GM21423 (cell line): ENCODE data around the gene IL10RA.

Experiments
- ATAC-seq: cut with Tn5 transposase; IDR thresholded peaks from one replicate; pipeline ENCODE4 v1.9.1; 2021; ENCODE audit warnings: mild to moderate bottlenecking, moderate library complexity; ENCODE audit not compliant: unreplicated experiment

Gene IL10RA

DNA sequence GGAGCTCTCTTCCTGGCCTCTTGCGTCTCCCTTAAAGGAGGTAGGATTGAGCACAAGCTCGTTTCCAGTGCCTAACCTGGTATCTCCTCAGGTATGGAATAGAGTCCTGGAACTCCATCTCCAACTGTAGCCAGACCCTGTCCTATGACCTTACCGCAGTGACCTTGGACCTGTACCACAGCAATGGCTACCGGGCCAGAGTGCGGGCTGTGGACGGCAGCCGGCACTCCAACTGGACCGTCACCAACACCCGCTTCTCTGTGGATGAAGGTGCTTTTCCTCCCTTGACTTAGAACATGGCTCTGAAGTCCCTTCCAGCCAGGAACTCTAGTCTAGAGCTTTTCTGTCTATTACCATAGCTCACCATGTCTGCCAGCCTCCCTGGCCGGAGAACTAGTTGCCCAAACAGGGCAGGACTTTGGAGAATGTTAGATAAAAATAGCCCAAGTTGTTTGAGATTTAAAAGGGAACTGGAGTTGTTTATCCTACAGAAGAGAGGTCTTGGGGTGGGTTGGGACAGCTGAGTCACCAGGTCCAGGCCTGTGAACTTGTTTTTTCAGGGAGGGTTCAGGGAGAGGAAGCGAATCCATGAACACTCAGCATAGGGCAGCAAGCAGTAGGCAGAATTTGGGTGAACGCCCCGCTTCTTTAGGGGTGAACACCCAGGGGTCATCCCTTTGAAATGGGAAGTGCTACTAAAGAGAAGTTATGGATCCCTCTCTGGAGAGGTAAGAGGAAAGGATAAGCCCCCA is 3.3 kb downstream of the IL10RA start:
- ATAC-seq, result no peak

DNA sequence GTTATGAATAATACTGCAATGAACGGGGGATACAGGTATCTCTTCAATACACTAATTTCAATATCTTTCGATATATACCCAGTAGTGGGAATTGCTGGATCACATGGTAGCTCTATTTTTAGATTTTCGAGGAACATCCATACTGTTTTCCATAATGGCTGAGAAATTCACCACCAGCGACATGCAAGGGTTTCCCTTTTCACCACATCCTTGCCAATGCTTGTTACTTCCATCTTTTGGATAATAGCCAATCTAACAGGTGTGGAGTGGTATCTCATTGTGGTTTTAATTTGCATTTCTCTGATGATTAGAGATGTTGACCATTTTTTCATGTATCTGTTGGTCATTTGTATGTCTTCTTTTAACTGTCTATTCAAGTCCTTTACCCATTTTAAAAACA is 5.9 kb downstream of the IL10RA start:
- ATAC-seq, result no peak

DNA sequence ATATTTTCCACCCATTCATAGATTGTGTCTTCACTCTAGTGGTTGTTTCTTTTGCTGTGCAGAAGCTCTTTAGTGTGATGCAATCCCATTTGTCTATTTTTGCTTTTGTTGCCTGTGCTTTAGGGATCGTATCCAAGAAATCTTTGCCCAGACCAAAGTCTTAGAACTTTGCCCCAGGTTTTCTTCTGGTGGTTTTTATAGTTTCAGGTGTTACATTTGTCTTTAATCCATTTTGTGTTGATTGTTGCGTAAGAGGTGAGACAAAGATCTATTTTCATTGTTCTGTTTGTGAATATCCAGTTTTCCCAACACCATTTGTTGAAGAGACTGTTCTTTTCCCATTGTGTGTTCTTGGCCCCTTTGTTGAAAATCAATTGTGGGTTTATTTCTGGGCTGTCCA is 6.4 kb downstream of the IL10RA start:
- ATAC-seq, result no peak

DNA sequence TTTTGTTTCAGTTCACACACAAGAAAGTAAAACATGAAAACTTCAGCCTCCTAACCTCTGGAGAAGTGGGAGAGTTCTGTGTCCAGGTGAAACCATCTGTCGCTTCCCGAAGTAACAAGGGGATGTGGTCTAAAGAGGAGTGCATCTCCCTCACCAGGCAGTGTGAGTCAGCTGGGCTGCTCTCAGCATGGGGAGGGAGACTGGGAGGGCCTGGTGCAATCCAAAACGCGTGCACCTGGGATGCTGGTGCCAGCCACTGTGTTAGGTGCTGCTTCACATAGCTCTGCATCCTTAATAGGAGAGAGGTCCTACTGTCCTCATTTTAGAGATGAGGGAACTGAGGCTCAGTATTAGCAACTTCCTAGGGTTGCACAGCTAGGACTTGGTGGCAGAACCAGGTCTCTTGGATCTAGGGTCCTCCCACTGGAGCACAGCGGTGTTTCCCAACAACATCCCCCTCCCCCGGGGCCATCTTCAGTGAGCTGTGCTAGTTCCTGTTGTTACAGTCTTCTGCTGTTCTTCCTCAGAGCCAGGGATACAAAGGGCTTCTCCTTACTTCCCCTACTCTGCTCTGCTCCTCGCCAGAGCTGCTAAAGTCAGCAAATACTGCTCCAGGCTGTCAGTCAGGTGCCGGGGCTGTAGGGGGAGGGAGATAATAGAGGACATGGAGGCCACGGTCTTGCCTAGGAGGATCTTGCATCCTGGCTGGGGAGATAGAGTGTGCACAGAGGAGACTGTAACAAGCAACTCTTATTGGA is 8.0 kb downstream of the IL10RA start:
- ATAC-seq, result no peak

DNA sequence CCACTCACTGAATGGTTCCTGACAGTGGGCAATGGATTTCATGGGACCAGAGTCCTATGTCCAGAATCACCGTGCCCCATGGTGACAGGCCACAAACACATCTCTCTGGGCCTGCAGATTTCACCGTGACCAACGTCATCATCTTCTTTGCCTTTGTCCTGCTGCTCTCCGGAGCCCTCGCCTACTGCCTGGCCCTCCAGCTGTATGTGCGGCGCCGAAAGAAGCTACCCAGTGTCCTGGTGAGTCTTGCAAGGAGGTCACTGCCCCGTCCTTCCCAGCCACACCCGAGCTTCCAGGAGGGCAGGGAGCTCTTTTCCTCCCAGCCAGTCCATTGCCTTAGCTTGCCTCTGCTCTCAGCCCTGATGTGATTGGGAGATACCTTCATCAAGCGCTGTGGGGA is 9.3 kb downstream of the IL10RA start:
- ATAC-seq, result no peak

DNA sequence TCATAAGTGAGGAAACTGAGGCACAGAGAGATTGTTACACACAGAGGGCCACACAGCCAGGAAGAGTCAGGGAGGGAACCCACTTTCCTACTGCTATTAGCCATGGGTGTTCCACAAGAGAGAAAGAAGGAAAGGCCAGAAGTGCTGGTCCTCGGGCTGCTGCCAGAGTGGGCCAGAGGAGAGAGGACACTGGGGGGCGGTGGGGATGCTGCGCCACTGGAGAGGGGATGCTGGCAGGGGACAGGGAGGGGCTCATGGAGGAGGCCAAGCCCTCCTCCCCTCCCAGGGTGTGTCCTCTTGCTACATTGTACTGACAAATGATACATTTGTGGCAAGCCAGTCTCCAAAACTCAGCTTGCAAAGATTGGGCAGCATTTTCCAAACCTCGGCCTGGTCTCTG is 9.9 kb downstream of the IL10RA start:
- ATAC-seq, result no peak

DNA sequence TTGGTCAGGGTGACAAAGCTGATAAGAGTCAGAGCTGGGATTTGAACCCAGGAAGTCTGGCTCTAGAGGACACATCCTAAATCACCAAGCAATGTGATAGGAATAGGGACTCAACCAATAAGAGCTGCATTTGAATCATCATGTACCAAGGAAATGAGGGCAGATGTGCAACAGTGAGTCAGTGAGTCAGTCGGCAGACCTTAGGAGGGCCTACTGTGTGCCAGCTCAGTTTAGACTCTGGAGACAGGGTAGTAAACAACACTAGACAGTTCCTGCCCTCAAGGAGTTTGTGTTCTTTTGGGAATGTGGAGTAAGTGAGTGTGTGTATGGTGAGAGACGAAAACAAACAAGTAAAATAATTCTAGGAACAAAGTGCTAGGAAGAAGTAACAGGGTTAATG is 11.2 kb downstream of the IL10RA start:
- no peak for ATAC-seq

DNA sequence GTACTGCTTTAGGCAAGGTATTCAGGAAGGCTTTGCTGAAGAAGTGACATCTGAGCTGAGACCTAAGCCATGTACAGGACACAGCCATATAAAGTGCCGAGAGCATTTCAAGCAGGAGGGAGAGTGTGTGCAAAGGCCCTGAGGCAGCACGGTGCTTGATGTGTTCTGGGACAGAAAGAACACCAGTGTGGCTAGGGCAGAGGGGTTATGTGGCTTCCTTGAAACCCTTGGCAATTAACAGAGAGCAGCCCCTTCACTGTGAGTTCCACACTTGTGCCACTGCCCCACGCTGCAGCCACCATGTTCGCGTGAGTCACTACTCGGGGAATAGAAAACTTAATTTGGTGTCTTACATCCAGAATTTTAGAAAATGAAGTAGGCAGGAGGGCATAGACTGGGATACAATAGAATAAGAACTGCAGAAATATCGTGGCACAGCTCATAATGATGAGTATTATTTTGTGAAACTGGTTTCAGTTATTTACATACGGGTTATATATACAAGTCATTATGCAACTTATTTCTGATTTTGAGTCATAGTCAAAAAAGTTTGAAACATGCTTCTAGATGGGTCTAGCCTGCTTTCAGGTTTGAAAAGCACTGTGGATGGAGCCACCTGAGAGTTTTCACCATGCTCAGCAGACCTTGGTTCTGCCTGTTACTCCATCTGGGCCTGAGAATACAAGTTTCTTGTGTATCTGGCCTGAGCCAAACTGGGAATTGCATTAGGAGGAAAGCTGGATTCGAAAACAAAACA is 11.8 kb downstream of the IL10RA start:
- ATAC-seq, result peak; percentile 60

DNA sequence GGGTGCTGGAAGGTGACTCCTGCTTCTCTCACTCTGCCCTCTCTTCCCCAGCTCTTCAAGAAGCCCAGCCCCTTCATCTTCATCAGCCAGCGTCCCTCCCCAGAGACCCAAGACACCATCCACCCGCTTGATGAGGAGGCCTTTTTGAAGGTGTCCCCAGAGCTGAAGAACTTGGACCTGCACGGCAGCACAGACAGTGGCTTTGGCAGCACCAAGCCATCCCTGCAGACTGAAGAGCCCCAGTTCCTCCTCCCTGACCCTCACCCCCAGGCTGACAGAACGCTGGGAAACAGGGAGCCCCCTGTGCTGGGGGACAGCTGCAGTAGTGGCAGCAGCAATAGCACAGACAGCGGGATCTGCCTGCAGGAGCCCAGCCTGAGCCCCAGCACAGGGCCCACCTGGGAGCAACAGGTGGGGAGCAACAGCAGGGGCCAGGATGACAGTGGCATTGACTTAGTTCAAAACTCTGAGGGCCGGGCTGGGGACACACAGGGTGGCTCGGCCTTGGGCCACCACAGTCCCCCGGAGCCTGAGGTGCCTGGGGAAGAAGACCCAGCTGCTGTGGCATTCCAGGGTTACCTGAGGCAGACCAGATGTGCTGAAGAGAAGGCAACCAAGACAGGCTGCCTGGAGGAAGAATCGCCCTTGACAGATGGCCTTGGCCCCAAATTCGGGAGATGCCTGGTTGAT is 12.6 kb downstream of the IL10RA start:
- no peak for ATAC-seq

DNA sequence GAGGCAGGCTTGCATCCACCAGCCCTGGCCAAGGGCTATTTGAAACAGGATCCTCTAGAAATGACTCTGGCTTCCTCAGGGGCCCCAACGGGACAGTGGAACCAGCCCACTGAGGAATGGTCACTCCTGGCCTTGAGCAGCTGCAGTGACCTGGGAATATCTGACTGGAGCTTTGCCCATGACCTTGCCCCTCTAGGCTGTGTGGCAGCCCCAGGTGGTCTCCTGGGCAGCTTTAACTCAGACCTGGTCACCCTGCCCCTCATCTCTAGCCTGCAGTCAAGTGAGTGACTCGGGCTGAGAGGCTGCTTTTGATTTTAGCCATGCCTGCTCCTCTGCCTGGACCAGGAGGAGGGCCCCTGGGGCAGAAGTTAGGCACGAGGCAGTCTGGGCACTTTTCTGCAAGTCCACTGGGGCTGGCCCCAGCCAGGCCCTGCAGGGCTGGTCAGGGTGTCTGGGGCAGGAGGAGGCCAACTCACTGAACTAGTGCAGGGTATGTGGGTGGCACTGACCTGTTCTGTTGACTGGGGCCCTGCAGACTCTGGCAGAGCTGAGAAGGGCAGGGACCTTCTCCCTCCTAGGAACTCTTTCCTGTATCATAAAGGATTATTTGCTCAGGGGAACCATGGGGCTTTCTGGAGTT is 13.3 kb downstream of the IL10RA start:
- no peak for ATAC-seq

DNA sequence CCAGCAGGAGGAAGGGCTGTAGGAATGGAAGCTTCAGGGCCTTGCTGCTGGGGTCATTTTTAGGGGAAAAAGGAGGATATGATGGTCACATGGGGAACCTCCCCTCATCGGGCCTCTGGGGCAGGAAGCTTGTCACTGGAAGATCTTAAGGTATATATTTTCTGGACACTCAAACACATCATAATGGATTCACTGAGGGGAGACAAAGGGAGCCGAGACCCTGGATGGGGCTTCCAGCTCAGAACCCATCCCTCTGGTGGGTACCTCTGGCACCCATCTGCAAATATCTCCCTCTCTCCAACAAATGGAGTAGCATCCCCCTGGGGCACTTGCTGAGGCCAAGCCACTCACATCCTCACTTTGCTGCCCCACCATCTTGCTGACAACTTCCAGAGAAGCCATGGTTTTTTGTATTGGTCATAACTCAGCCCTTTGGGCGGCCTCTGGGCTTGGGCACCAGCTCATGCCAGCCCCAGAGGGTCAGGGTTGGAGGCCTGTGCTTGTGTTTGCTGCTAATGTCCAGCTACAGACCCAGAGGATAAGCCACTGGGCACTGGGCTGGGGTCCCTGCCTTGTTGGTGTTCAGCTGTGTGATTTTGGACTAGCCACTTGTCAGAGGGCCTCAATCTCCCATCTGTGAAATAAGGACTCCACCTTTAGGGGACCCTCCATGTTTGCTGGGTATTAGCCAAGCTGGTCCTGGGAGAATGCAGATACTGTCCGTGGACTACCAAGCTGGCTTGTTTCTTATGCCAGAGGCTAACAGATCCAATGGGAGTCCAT is 14.1 kb downstream of the IL10RA start:
- no peak for ATAC-seq

DNA sequence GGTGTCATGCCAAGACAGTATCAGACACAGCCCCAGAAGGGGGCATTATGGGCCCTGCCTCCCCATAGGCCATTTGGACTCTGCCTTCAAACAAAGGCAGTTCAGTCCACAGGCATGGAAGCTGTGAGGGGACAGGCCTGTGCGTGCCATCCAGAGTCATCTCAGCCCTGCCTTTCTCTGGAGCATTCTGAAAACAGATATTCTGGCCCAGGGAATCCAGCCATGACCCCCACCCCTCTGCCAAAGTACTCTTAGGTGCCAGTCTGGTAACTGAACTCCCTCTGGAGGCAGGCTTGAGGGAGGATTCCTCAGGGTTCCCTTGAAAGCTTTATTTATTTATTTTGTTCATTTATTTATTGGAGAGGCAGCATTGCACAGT is 14.6 kb downstream of the IL10RA start:
- ATAC-seq, result no peak

DNA sequence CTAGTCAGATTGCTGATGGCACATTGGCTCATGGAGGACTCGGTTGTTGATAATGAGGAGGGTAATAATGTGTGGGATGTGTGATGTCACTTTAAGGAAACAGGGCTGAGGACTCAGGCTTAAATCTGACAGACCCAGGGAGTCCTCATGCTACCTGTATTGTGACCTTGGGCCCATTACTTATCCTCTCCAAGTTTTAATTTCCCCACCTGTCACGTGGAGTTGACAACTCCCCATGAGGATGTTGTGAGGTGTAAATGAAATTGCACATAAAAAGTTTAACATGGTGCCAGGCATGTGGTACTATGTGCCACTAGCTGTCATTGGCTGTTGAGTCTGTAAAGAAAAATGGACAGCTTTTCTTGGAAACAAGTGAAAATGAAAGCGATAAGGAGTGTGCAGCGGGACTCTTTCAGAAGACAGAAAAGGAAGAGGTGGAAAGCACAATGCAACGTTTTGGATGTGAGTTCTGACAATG is 15.3 kb downstream of the IL10RA start:
- ATAC-seq, result no peak

DNA sequence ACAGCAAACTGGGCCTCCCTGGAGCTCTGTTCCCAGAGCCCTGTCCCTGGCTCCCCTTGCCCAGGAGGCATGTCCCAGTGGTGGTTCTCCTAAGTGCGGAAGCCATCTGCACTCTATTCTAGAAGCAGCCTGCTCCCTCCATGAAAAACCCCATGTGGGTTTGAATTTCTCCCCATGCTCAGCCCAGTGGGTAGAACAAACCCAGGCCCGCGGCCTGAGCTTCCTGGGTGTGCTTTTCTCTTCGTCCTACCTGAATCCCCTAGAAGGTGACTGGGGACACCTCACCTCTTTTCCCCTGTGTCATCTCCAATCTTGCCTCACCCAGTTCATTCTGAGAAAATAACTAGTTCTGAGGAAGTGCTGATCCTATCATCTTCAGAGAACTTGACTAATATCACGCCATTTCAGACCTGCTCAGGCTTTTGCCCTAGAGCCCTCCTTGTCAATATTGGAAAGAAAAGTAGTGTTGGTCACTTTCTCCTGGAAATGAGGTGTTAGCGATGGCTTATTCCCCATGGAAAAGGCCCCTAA is 15.9 kb downstream of the IL10RA start:
- no peak for ATAC-seq

DNA sequence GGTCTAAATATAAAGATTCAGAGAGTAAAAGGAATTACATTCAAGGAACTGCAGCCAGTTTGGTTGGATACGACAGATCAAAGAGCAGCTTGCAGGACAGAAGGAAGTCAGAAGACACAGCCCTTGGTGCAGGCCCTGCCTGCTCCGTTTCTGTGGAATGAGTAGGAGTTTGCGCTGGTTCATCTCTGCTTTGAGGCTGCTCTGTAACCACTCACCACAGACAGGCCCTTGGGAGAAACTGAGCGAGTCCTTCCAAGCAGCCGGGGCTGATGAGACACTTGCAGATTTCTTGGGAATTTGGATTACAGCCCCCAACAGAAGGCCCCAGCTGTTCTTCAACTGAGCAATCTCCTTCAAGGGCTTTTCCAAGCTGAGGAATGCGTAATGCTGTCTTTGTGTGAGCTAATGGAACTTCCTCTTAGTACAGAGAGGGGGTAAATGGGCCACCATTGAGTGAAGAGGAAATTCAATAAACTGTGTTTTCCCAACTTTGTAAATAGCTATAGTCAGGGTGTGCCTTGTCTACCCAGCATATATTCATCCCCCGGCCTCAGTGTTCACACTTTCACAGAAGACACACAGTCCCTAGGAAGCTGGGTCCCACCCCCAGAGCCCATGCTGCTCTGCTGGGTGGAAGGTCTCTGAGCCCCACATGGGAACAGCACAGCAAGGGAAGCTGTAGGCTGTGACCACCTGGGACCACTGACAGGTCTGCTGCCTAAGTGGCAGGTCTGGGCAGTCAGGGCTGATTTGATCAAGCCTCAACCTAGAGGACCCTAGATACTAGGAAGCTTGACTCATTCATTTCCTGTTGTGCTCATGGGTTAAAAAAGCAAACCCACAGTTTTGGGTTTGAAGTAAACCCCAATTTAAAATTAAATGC is 16.6 kb downstream of the IL10RA start:
- ATAC-seq, result no peak

DNA sequence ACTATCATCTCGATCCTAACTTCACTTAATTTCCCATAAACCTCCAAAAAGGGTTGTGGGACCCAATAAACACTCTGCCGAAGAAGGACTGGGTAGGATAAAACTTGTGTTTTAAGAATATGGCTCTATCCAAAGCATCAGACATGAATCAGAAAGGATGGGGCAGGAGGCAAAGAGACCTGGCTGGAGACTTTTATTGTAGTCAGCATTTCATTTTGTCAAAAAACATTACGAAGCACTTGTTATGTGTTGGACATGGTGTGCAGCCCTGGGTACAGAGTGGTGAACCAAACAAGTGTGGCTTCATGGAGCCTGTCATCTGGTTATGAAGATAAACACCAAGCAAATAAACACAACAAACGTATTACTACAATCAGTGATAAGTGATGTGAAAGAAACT is 17.3 kb downstream of the IL10RA start:
- no peak for ATAC-seq

DNA sequence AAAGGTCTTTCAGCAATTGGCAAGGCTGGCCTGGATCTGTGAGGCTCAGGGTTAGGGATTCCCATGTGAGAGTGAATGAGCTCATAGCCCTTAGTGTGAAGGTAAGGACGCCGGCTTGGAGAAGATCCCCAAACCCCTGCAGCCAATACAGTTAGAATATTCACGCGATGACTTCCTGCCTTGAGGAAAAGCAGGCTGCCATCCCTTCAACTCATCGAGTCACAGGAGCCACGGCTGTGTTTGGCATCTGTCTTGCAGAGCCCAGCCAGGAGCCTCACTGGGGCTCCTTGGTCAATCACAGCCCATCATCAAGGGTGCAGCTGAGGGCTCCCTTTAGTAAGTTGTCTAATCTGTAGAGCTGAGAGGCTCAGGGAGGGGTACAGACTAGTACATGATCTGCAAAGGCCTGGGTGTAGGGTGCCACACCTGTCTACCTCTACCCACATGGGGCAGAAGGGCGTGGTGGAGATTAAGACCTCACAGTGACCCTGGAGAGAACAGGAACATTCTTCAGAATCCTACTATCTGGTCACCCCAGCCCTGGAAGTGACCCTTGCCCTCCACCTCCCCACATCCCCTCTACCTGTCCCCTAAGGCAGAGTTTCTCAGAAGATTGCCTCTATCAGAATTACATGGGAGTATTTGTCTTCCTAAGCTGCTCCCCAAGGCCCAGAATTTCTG is 18.5 kb downstream of the IL10RA start:
- ATAC-seq, result no peak
